ENCODE results near the gene UTP20. TPM values are rescaled to one million over a fixed set of nuclear protein-coding genes. Genes with fewer than 3 reads are reported as not detected.

Gene UTP20
- total RNA-seq, 1 donor from 2014 or later: 19.3 TPM

DNA sequence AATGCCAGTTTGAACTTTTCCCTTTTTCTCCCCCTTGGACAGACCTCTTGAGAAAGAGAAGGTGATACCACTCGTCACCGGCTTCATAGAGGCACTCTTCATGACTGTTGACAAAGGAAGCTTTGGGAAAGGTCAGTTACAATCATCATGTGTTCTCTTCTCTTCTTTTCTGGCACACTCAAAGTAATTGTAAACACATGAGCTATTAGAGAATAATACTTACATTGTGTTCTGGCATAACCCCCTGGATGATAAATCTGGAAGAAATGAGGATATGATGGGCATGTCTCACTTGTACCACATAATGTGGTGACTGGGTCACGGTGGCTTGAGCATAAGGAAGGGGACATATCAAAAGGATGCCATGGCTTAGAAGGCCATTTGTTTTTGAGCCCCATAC, 20.0 kb downstream of the UTP20 start:
- no peak overlapping the region for H2AFZ ChIP-seq (replicated peaks)
- no peak overlapping the region for H3K27ac ChIP-seq
- Mint-ChIP-seq H3K36me3 (peaks cover 19% of the 10 kb centered on the region), H3K4me3 (no peak overlapping the region), H3K27me3 (ENCODE audit: insufficient read depth, low read depth) (peaks cover 2% of the 10 kb centered on the region), H3K27ac (no peak overlapping the region), H3K4me1 (no peaks in the 10 kb centered on the region), H3K9me3 (no peaks in the 10 kb centered on the region)
- no peaks in the 10 kb centered on the region for H3K27me3 ChIP-seq
- H3K9me3 ChIP-seq (ENCODE audit: low read depth): no peaks in the 10 kb centered on the region
- no peak overlapping the region for H3K4me3 ChIP-seq
- H3K4me2 ChIP-seq: no peak overlapping the region
- peaks cover 9% of the 10 kb centered on the region for H3K36me3 ChIP-seq
- H3K4me1 ChIP-seq: no peaks in the 10 kb centered on the region
- no peaks in the 10 kb centered on the region for H3K79me2 ChIP-seq (ENCODE audit: low read depth)
- no peak for TF ChIP-seq EZH2 (IDR thresholded peaks at IDR 0.05)
- TF ChIP-seq EZH2phosphoT487 (IDR thresholded peaks at IDR 0.05): no peak
- TF ChIP-seq, protein P1, sequence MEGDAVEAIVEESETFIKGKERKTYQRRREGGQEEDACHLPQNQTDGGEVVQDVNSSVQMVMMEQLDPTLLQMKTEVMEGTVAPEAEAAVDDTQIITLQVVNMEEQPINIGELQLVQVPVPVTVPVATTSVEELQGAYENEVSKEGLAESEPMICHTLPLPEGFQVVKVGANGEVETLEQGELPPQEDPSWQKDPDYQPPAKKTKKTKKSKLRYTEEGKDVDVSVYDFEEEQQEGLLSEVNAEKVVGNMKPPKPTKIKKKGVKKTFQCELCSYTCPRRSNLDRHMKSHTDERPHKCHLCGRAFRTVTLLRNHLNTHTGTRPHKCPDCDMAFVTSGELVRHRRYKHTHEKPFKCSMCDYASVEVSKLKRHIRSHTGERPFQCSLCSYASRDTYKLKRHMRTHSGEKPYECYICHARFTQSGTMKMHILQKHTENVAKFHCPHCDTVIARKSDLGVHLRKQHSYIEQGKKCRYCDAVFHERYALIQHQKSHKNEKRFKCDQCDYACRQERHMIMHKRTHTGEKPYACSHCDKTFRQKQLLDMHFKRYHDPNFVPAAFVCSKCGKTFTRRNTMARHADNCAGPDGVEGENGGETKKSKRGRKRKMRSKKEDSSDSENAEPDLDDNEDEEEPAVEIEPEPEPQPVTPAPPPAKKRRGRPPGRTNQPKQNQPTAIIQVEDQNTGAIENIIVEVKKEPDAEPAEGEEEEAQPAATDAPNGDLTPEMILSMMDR (IDR thresholded peaks at IDR 0.05): no peak
- no peaks in the 10 kb centered on the region for H4K20me1 ChIP-seq (ENCODE audit: low read depth)
- H3K9ac ChIP-seq: no peak overlapping the region
- no peak for DNase-seq (ENCODE audit: low spot score)
- no peaks in the 10 kb centered on the region for H3F3A ChIP-seq (ENCODE audit: low read depth)

DNA sequence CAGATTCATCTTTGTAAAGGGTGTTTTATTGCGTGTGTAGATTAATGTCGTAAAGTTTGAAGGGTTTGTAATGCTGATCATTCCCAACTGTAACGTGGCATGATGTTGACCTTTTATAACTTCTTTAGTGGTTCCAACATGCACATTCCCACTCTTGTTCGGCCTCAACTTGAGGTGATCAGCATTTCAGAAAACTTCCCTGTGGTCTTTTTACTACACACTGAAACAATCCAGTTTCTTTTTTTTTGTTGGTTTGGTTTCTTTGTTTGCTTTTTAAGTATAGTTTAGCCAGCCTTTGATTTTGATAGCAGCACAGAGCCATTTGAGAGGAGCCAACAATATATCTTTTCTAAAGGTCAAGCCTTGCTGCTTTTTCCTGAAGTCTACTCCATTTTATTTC, 22.8 kb downstream of the UTP20 start:
- Histone ChIP-seq H2AFZ (replicated peaks) (no peak overlapping the region), H3K36me3 (peaks cover 17% of the 10 kb centered on the region), H3K27ac (no peak overlapping the region), H3K9ac (no peak overlapping the region), H3K9me3 (ENCODE audit: low read depth) (no peaks in the 10 kb centered on the region), H4K20me1 (ENCODE audit: low read depth) (no peaks in the 10 kb centered on the region), H3K79me2 (ENCODE audit: low read depth) (no peaks in the 10 kb centered on the region), H3F3A (ENCODE audit: low read depth) (no peaks in the 10 kb centered on the region), H3K27me3 (no peaks in the 10 kb centered on the region), H3K4me2 (no peak overlapping the region), H3K4me1 (no peaks in the 10 kb centered on the region), H3K4me3 (no peak overlapping the region)
- Mint-ChIP-seq H3K4me1 (no peaks in the 10 kb centered on the region), H3K9me3 (no peaks in the 10 kb centered on the region), H3K36me3 (peaks cover 21% of the 10 kb centered on the region), H3K4me3 (no peak overlapping the region), H3K27ac (no peak overlapping the region), H3K27me3 (ENCODE audit: insufficient read depth, low read depth) (peaks cover 4% of the 10 kb centered on the region)
- TF ChIP-seq, protein P1 (IDR thresholded peaks at IDR 0.05): no peak
- TF ChIP-seq EZH2 (IDR thresholded peaks at IDR 0.05) (no peak), EZH2phosphoT487 (IDR thresholded peaks at IDR 0.05) (no peak)
- no peak for DNase-seq (ENCODE audit: low spot score)

DNA sequence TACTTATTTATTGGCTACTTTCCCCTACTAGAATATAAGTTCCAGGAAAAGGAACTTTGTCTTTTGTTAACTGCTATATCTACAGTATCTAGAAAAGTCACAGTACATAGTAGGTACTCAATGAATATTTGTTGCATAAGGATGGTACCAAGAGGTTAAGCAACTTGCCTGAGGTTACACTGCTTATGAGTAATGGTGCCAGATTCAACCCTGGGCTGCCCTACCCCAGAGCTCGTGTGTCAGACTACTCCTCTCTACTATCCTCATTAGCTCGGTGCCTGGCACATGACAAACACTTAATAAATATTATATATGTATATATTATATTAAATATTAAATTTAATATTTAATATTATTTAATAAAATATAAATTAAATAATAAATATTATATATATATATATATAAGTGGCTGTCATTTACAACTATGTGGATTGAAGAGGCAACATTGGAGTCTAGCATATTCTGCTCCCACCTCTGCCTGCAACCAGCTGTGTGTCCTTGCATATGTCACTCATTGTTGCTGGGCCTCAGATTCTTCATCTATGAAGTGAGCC, 25.4 kb downstream of the UTP20 start:
- Histone ChIP-seq H3K36me3 (peaks cover 17% of the 10 kb centered on the region), H3K9ac (no peak overlapping the region), H2AFZ (replicated peaks) (no peak overlapping the region), H3K27me3 (no peaks in the 10 kb centered on the region), H3K9me3 (ENCODE audit: low read depth) (no peaks in the 10 kb centered on the region), H3K4me3 (no peak overlapping the region), H3K79me2 (ENCODE audit: low read depth) (no peaks in the 10 kb centered on the region), H4K20me1 (ENCODE audit: low read depth) (no peaks in the 10 kb centered on the region), H3F3A (ENCODE audit: low read depth) (no peaks in the 10 kb centered on the region), H3K4me2 (no peak overlapping the region), H3K4me1 (no peaks in the 10 kb centered on the region), H3K27ac (no peak overlapping the region)
- no peak for DNase-seq (ENCODE audit: low spot score)
- Mint-ChIP-seq H3K27me3 (ENCODE audit: insufficient read depth, low read depth) (peaks cover 4% of the 10 kb centered on the region), H3K4me3 (no peak overlapping the region), H3K36me3 (peaks cover 19% of the 10 kb centered on the region), H3K4me1 (no peaks in the 10 kb centered on the region), H3K9me3 (no peaks in the 10 kb centered on the region), H3K27ac (no peak overlapping the region)
- no peak for TF ChIP-seq EZH2phosphoT487 (IDR thresholded peaks at IDR 0.05)
- TF ChIP-seq EZH2 (IDR thresholded peaks at IDR 0.05): no peak
- TF ChIP-seq, protein P1 (IDR thresholded peaks at IDR 0.05): no peak
